SK-N-SH (cell line): ENCODE data around the gene RAP1B. TPM values are rescaled to one million over a fixed set of nuclear protein-coding genes. Genes with fewer than 3 reads are reported as not detected.

Experiments
- CTCF ChIA-PET: fragments of 300-600, 350-600 bp; formaldehyde crosslinking; extraction: SDS; loops from one replicate; lab custom pipeline; 2021; lab: Yijun Ruan, JAX
- POLR2A ChIA-PET: fragments of 350-600 bp; sonication (Branson Sonifier 250); formaldehyde crosslinking; extraction: SDS; loops from one replicate; lab custom pipeline; 2020; ENCODE audit warnings: antibody characterized with exemption, inconsistent platforms; lab: Yijun Ruan, JAX
- DNase-seq: peaks from one replicate; pipeline ENCODE4 v3.0.0; 2012
- H2AFZ ChIP-seq: fragments of 200-600 bp; sonication (generic); 2 replicates; pipeline ENCODE4 v1.8.1; 2016; ENCODE audit warnings: antibody characterized with exemption, mild to moderate bottlenecking, low read depth
- H3F3A ChIP-seq: fragments of 200-600 bp; sonication (generic); replicated peaks from 2 replicates; pipeline ENCODE3; 2016; ENCODE audit warnings: antibody characterized with exemption, mild to moderate bottlenecking; ENCODE audit not compliant: insufficient read depth
- H3K27ac ChIP-seq, 2 experiments: fragments of 200-500 bp in 1 of 2; fragments of 200-600 bp in 1 of 2; sonication (Bioruptor generic) in 1 of 2; sonication (generic), shearing (Covaris generic) in 1 of 2; 2 replicates each; pipeline versions ENCODE4 v1.5.1 to v1.6.1; 2014 to 2016; ENCODE audit warnings: low read depth in 2 of 2, inconsistent platforms in 1 of 2, low read length in 1 of 2, mild to moderate bottlenecking in 1 of 2, mixed read lengths in 1 of 2
- H3K27me3 ChIP-seq: fragments of 200-600 bp; sonication (generic), shearing (Covaris generic); 2 replicates; pipeline ENCODE4 v1.6.1; 2016; ENCODE audit warnings: mixed run types; ENCODE audit not compliant: insufficient read depth
- H3K36me3 ChIP-seq, 2 experiments: fragments of 200-500 bp in 1 of 2; fragments of 200-600 bp in 1 of 2; sonication (Bioruptor generic) in 1 of 2; sonication (generic) in 1 of 2; replicated peaks in 1 of 2; 2 replicates each; pipeline versions ENCODE3 to v1.5.1; 2014 to 2016; ENCODE audit warnings: low read length in 1 of 2, mild to moderate bottlenecking in 1 of 2; ENCODE audit not compliant: insufficient read depth in 2 of 2, control insufficient read depth in 1 of 2
- H3K4me1 ChIP-seq, 2 experiments: fragments of 200-500 bp in 1 of 2; fragments of 200-600 bp in 1 of 2; sonication (Bioruptor generic) in 1 of 2; sonication (generic), shearing (Covaris generic) in 1 of 2; 2 replicates each; pipeline versions ENCODE4 v1.5.1 to v1.6.1; 2014 to 2016; ENCODE audit warnings: low read depth in 1 of 2, low read length in 1 of 2, mixed run types in 1 of 2; ENCODE audit not compliant: insufficient read depth in 2 of 2, control insufficient read depth in 1 of 2
- H3K4me2 ChIP-seq: fragments of 200-600 bp; sonication (generic), shearing (Covaris generic); 2 replicates; pipeline ENCODE4 v1.6.1; 2017; ENCODE audit warnings: mixed run types
- H3K4me3 ChIP-seq, 2 experiments: fragments of 200-500 bp in 1 of 2; fragments of 200-600 bp in 1 of 2; sonication (Bioruptor generic) in 1 of 2; sonication (generic), shearing (Covaris generic) in 1 of 2; 2 replicates each; pipeline versions ENCODE4 v1.5.1 to v1.8.1; 2014 to 2016; ENCODE audit warnings: low read depth in 2 of 2, inconsistent platforms in 1 of 2, low read length in 1 of 2, mild to moderate bottlenecking in 1 of 2, mixed read lengths in 1 of 2, moderate library complexity in 1 of 2
- H3K79me2 ChIP-seq: fragments of 200-600 bp; sonication (generic); 2 replicates; pipeline ENCODE4 v1.8.1; 2017; ENCODE audit warnings: mild to moderate bottlenecking; ENCODE audit not compliant: insufficient read depth
- H3K9ac ChIP-seq: fragments of 200-600 bp; sonication (generic); 2 replicates; pipeline ENCODE4 v1.6.1; 2017; ENCODE audit warnings: mixed run types
- H3K9me2 ChIP-seq: fragments of 200-600 bp; sonication (generic); 2 replicates; pipeline ENCODE4 v1.6.1; 2017; ENCODE audit warnings: mixed run types
- H3K9me3 ChIP-seq: fragments of 200-600 bp; sonication (generic); 2 replicates; pipeline ENCODE4 v1.6.1; 2017; ENCODE audit warnings: mixed run types, mild to moderate bottlenecking, moderate library complexity
- H4K20me1 ChIP-seq: fragments of 200-600 bp; sonication (generic); 2 replicates; pipeline ENCODE4 v1.6.1; 2017; ENCODE audit warnings: mild to moderate bottlenecking, mixed run types; ENCODE audit not compliant: insufficient read depth
- CHD2 ChIP-seq: fragments of 150-350 bp; IDR thresholded peaks from 2 replicates; pipeline ENCODE4 v1.6.1; 2018; ENCODE audit warnings: low read length; ENCODE audit not compliant: partially characterized antibody
- ELF1 ChIP-seq: IDR thresholded peaks from 2 replicates; pipeline ENCODE4 v1.4.0; 2012
- EZH2phosphoT487 ChIP-seq: fragments of 200-600 bp; sonication (generic); IDR thresholded peaks from 2 replicates; pipeline ENCODE4 v1.6.1; 2017; ENCODE audit warnings: low read depth, mixed run types, mild to moderate bottlenecking, antibody characterized with exemption, moderate library complexity, borderline replicate concordance
- FOSL2 ChIP-seq: IDR thresholded peaks from 2 replicates; pipeline ENCODE4 v1.4.0; 2012; ENCODE audit warnings: low read depth, mild to moderate bottlenecking, moderate library complexity, borderline replicate concordance
- GATA2 ChIP-seq: sonication (generic); formaldehyde crosslinking; IDR thresholded peaks from 2 replicates; pipeline ENCODE4 v1.5.0; 2020; ENCODE audit warnings: mild to moderate bottlenecking, missing genetic modification reagents
- MXI1 ChIP-seq: IDR thresholded peaks from 2 replicates; pipeline ENCODE4 v1.6.1; 2012; ENCODE audit warnings: mild to moderate bottlenecking, low read depth, low read length, improper control_type of control experiment
- NFIC ChIP-seq: IDR thresholded peaks from 2 replicates; pipeline ENCODE4 v1.4.0; 2012; ENCODE audit warnings: borderline replicate concordance
- POLR2AphosphoS5 ChIP-seq: IDR thresholded peaks from 2 replicates; pipeline ENCODE4 v1.6.1; 2012; ENCODE audit warnings: low read depth, low read length
- SMC3 ChIP-seq: IDR thresholded peaks from 2 replicates; pipeline ENCODE4 v1.6.1; 2012; ENCODE audit warnings: low read depth, low read length, improper control_type of control experiment
- TAF1 ChIP-seq: IDR thresholded peaks from 2 replicates; pipeline ENCODE4 v1.6.1; 2012; ENCODE audit warnings: low read depth, mild to moderate bottlenecking, low read length, moderate library complexity, borderline replicate concordance
- TEAD4 ChIP-seq: IDR thresholded peaks from 2 replicates; pipeline ENCODE4 v1.4.0; 2012; ENCODE audit warnings: mild to moderate bottlenecking, borderline replicate concordance; ENCODE audit not compliant: insufficient read depth
- YY1 ChIP-seq: IDR thresholded peaks from 2 replicates; pipeline ENCODE4 v1.4.0; 2012; ENCODE audit warnings: low read depth, mild to moderate bottlenecking
- WGBS: methylation state at CpG from one replicate; pipeline ENCODE4 v1.1.6; 2017; ENCODE audit warnings: low lambda C conversion rate; 5-methylcytosine and 5-hydroxymethylcytosine counted together
- polyA plus RNA-seq, 3 experiments: library from polyadenylated mRNA; depleted of rRNA; stranded (reverse); fragments of >200 nt; gene quantifications; 2 replicates each; pipeline ENCODE4 v1.2.3, GENCODE V29; 2012
- TF ChIP-seq, protein P1 (sequence below): IDR thresholded peaks from 2 replicates; pipeline ENCODE4 v1.4.0; 2012; ENCODE audit warnings: low read depth
- TF ChIP-seq, protein P2 (sequence below): fragments of 150-350 bp; IDR thresholded peaks from 2 replicates; pipeline ENCODE4 v1.6.1; 2017; ENCODE audit warnings: antibody characterized with exemption, low read length, low read depth, borderline replicate concordance
- TF ChIP-seq, protein P3 (sequence below): IDR thresholded peaks from 2 replicates; pipeline ENCODE4; 2012
- TF ChIP-seq, protein P4 (sequence below): IDR thresholded peaks from 2 replicates; pipeline ENCODE4 v1.4.0; 2012; ENCODE audit warnings: low read depth, borderline replicate concordance

RAP1B gene
- polyA plus RNA-seq, 1 of the 3 experiments (the other 2 are of a cell fraction): 128 TPM

DNA sequence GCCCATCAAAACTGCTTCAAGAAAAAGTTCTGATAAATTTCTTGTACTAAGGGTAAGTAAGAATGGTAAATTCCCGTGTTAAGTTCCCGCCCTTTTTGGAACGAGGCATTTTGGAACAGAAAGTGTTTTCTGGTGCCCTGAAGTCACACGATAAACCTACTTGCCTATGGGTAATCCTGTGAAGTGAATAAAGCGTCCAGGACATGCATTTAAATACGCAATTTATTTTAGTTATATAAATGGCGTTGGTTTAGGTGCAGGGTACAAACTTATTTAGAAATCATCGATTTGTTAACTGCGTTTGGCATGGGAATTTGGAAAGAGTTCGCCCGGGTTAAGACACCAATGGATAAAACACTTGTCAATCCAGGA, 715 bp upstream of the RAP1B start:
- no peaks in the 10 kb centered on the region for H3K27me3 ChIP-seq
- H3K9me3 ChIP-seq: no peaks in the 10 kb centered on the region
- no peaks in the 10 kb centered on the region for H3K9me2 ChIP-seq
- ChIA-PET POLR2A (interaction anchor here (1.1 kb wide), 1 partner anchor 12 kb away, joined by 4 read pairs; no protein-coding TSS in a partner anchor), CTCF (no interaction called here)
- H3K4me1 ChIP-seq: peaks cover 0 to 8% of the 10 kb centered on the region in 2 experiments; a peak in 2 of 4 replicates
- TF ChIP-seq EZH2phosphoT487 (no peak), MXI1 (no peak), CHD2 (no peak), FOSL2 (no peak), NFIC (no peak), GATA2 (no peak)
- TF ChIP-seq, protein P1, sequence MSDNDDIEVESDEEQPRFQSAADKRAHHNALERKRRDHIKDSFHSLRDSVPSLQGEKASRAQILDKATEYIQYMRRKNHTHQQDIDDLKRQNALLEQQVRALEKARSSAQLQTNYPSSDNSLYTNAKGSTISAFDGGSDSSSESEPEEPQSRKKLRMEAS: no peak
- TF ChIP-seq, protein P2, sequence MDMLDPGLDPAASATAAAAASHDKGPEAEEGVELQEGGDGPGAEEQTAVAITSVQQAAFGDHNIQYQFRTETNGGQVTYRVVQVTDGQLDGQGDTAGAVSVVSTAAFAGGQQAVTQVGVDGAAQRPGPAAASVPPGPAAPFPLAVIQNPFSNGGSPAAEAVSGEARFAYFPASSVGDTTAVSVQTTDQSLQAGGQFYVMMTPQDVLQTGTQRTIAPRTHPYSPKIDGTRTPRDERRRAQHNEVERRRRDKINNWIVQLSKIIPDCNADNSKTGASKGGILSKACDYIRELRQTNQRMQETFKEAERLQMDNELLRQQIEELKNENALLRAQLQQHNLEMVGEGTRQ: no peak
- peak overlapping the region; percentile 91 for H3K4me2 ChIP-seq
- H3K27ac ChIP-seq: peak overlapping the region; percentile 94 to 97
- H3K9ac ChIP-seq: peak overlapping the region; percentile 93
- peaks cover 3 to 5% of the 10 kb centered on the region in 2 experiments for H3K36me3 ChIP-seq
- H4K20me1 ChIP-seq: peaks cover 33% of the 10 kb centered on the region
- H3K4me3 ChIP-seq: peak overlapping the region; percentile 77 to 80
- peaks cover 15% of the 10 kb centered on the region for H3F3A ChIP-seq
- 18% methylated on average over 11 of the region's 11 CpGs for WGBS
- peak; percentile 13 for DNase-seq
- peaks cover 38% of the 10 kb centered on the region for H3K79me2 ChIP-seq
- peak overlapping the region; percentile 96 for H2AFZ ChIP-seq

DNA sequence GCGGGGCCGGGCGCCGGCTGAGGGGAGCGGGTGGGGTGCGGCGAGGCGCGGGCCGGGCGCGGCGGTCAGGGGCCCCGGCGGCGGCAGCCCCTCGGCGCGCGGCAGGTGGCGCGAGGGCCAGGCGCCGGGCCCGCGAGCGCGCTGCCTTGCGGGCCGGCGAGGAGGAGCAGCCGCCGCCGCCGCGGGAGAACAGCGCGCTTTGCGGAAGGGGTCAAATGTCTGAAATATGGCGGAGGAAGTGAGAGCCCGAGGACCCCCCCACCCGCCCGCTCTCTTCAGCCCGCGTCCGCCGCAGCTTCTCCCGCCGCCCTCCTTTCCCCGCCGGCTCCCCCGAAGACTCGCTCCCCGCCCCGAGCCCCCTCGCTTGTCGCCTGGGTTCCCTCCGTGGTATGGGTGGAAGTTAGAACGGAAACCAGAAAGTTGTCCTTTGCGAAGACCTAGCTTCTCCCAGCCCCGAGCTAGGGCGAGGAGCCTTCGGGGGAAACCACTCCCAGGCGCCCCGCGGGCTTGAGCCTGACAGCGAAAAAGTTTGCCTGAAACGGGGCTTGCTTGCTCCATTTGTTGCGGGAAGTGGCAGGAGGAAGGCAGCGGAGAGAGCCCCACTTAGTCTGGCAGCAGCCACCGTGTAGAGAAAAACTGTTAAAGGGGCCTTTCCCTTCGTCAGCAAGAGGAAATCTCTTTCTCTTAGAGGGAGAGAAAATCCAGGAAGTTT, 551 bp downstream of the RAP1B start:
- TF ChIP-seq EZH2phosphoT487 (no peak), POLR2AphosphoS5 (no peak; the same call in 1 of the 2 replicates), CHD2 (no peak), SMC3 (no peak), ELF1 (no peak), FOSL2 (no peak), TAF1 (peak; percentile 15; the same call in 1 of the 2 replicates), YY1 (0 out of 2 replicates have a peak, but pooled peaks have one; percentile 36), MXI1 (0 out of 2 replicates have a peak, but pooled peaks have one; percentile 18), TEAD4 (no peak)
- TF ChIP-seq, protein P3, sequence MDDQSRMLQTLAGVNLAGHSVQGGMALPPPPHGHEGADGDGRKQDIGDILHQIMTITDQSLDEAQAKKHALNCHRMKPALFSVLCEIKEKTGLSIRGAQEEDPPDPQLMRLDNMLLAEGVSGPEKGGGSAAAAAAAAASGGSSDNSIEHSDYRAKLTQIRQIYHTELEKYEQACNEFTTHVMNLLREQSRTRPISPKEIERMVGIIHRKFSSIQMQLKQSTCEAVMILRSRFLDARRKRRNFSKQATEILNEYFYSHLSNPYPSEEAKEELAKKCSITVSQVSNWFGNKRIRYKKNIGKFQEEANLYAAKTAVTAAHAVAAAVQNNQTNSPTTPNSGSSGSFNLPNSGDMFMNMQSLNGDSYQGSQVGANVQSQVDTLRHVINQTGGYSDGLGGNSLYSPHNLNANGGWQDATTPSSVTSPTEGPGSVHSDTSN: no peak
- TF ChIP-seq, protein P4, sequence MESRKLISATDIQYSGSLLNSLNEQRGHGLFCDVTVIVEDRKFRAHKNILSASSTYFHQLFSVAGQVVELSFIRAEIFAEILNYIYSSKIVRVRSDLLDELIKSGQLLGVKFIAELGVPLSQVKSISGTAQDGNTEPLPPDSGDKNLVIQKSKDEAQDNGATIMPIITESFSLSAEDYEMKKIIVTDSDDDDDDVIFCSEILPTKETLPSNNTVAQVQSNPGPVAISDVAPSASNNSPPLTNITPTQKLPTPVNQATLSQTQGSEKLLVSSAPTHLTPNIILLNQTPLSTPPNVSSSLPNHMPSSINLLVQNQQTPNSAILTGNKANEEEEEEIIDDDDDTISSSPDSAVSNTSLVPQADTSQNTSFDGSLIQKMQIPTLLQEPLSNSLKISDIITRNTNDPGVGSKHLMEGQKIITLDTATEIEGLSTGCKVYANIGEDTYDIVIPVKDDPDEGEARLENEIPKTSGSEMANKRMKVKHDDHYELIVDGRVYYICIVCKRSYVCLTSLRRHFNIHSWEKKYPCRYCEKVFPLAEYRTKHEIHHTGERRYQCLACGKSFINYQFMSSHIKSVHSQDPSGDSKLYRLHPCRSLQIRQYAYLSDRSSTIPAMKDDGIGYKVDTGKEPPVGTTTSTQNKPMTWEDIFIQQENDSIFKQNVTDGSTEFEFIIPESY: no peak
- TF ChIP-seq, protein P1: 0 out of 2 replicates have a peak, but pooled peaks have one; percentile 20
- Histone ChIP-seq H3K9me2 (no peaks in the 10 kb centered on the region), H3K9ac (peak overlapping the region; percentile 96), H3F3A (peaks cover 15% of the 10 kb centered on the region), H3K4me2 (peak overlapping the region; percentile 74), H4K20me1 (peaks cover 45% of the 10 kb centered on the region), H3K4me1 (peaks cover 0 to 8% of the 10 kb centered on the region in 2 experiments; a peak in 2 of 4 replicates), H3K36me3 (peaks cover 3 to 5% of the 10 kb centered on the region in 2 experiments), H3K4me3 (peak overlapping the region; percentile 77 to 87), H3K27ac (peak overlapping the region; percentile 82 to 97), H3K79me2 (peaks cover 50% of the 10 kb centered on the region), H3K27me3 (no peaks in the 10 kb centered on the region), H3K9me3 (no peaks in the 10 kb centered on the region), H2AFZ (no peak overlapping the region)
- peak; percentile 82 for DNase-seq
- POLR2A ChIA-PET: interaction anchor here (0.6 to 1.1 kb wide), 2 partner anchors 10 to 40 kb away, joined by 3 to 4 read pairs; no protein-coding TSS in a partner anchor
- under 1% methylated on average over 21 of the region's 72 CpGs for WGBS
- CTCF ChIA-PET: interaction anchor here (1.7 kb wide), 1 partner anchor 72 kb away, joined by 4 read pairs; no protein-coding TSS in a partner anchor
